Measurements from ENCODE around the gene DUSP23. TPM values are rescaled to one million over a fixed set of nuclear protein-coding genes. Genes with fewer than 3 reads are reported as not detected.

DUSP23 gene
- total RNA-seq, 2 donors from 2014 or later, result 79.3 to 85.0 TPM

DNA sequence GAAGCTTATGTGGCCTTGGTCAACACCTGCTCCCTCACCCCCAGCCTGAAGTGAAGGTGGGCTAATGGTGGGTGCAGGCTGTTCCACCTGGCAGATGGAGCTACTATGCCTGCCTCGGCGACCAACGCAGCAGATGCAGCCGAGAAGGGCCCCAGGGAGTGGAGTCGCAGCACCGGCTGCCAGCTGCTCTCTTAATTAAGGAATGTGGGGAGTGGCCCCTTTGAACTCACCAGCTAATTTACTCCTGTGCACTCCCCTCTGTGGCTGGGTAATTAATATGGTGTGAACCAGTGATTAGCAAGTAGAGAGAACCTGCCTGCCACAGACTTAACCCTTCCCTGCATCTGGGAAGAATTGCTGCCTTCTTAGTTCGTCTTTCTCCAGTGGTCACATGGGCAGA is 42.6 kb downstream of the DUSP23 start:
- Histone ChIP-seq H3K4me1 (replicated peaks) (no peaks in the 10 kb centered on the region), H3K27me3 (replicated peaks; ENCODE audit: insufficient read depth) (no peaks in the 10 kb centered on the region), H3K4me3 (no peak overlapping the region), H3K36me3 (no peaks in the 10 kb centered on the region), H3K9me3 (no peaks in the 10 kb centered on the region), H3K27ac (no peak overlapping the region)
- intact Hi-C loops (cut with DNase I), result no loop called here
- 20% methylated on average over 7 of the region's 7 CpGs for WGBS
- DNase-seq (ENCODE audit: low spot score), result no peak
- TF ChIP-seq, protein P1, sequence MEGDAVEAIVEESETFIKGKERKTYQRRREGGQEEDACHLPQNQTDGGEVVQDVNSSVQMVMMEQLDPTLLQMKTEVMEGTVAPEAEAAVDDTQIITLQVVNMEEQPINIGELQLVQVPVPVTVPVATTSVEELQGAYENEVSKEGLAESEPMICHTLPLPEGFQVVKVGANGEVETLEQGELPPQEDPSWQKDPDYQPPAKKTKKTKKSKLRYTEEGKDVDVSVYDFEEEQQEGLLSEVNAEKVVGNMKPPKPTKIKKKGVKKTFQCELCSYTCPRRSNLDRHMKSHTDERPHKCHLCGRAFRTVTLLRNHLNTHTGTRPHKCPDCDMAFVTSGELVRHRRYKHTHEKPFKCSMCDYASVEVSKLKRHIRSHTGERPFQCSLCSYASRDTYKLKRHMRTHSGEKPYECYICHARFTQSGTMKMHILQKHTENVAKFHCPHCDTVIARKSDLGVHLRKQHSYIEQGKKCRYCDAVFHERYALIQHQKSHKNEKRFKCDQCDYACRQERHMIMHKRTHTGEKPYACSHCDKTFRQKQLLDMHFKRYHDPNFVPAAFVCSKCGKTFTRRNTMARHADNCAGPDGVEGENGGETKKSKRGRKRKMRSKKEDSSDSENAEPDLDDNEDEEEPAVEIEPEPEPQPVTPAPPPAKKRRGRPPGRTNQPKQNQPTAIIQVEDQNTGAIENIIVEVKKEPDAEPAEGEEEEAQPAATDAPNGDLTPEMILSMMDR (IDR thresholded peaks at IDR 0.05), result no peak
- TF ChIP-seq POLR2A (IDR thresholded peaks at IDR 0.05) (no peak), POLR2AphosphoS5 (IDR thresholded peaks at IDR 0.05) (no peak)

DNA sequence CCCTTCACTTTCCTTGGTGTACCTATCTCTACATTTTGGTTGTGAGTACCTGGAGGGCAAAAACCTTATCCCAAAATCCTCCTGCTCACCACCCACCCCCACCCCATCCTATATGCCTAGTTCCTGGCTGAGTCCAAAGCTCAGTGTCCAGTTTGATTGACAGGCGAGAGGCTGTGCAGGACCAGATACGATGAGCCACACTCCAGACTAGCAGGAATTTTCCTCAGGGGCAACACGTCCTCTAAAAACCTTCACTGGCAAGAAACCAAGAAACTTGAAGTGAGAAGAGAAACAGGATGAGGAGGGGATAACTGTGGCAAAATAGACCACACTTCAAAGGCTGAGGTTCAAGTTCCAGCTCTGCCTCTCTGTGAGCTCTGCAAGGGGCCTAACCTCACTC is 44.8 kb downstream of the DUSP23 start:
- DNase-seq (ENCODE audit: low spot score), result no peak
- H3K9me3 ChIP-seq, result no peaks in the 10 kb centered on the region
- WGBS, result 58% methylated on average over 3 of the region's 3 CpGs
- intact Hi-C loops (cut with DNase I), result no loop called here
- no peaks in the 10 kb centered on the region for H3K4me1 ChIP-seq (replicated peaks)
- TF ChIP-seq POLR2A (IDR thresholded peaks at IDR 0.05) (no peak), POLR2AphosphoS5 (IDR thresholded peaks at IDR 0.05) (no peak)
- TF ChIP-seq, protein P1 (IDR thresholded peaks at IDR 0.05), result no peak
- H3K27ac ChIP-seq, result no peak overlapping the region
- no peak overlapping the region for H3K4me3 ChIP-seq
- H3K36me3 ChIP-seq, result no peaks in the 10 kb centered on the region
- no peaks in the 10 kb centered on the region for H3K27me3 ChIP-seq (replicated peaks; ENCODE audit: insufficient read depth)

DNA sequence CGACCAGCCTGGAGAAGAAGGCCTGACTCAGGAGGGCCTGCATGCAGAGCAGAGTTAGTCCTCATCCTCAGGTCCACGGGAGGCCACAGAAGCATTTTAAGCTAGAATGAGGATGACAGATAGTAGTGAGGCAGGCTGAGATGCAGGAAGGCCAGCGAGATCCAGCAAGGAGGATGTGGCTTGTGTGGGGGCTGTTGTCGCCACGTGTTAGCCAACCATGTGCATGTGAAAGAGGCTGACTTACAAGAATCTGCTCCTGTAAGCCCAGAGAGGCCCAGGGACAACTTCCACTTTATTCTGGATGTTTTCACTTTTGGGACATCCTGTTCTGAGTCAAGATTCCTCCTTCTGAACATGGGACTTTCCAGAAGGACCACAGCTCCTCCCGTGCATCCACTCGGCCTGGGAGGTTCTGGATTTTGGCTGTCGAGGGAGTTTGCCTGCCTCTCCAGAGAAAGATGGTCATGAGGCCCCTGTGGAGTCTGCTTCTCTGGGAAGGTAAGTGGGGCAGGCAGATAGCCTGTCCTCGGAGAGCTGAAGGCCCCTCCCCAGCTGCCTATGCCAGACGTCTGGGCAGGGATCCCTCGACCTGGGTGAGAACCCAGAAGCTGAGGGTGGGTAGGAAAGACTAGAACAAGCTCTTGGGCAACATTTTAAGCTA is 45.8 kb downstream of the DUSP23 start, which contains the start of gene SLAMF8:
Gene SLAMF8, plus strand, starts transcription at position 433 of the 661 bp plus-strand sequence. Its CDS starts 26 bp downstream, at position 459.
- no peak within 1 kb of the TSS for H3K4me3 ChIP-seq
- intact Hi-C loops (cut with DNase I), result no loop called here
- WGBS, result 77% methylated on average over 11 of the region's 11 CpGs

DNA sequence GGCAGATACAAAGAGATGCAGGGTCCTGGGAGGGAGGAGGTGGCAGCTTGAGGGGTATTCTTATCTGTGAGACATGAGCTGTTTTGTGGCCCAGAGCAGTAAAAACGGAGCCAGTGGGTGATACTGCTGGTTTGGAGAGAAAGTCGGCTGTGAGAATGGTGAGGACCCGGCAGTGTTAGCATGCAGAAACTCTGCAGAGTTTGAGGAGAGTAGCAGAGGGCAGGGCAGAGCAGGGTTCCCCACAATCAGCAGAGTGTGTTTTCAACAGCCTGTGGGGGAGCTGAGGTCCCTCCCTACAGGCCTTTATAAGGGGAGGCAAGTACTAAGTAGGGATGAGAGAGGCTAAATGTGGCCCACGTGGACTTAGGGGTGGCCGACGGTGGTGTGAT is 46.3 kb downstream of the DUSP23 start:
- Histone ChIP-seq H3K27ac (no peak overlapping the region), H3K9me3 (no peaks in the 10 kb centered on the region), H3K27me3 (replicated peaks; ENCODE audit: insufficient read depth) (no peaks in the 10 kb centered on the region), H3K4me3 (no peak overlapping the region), H3K36me3 (no peaks in the 10 kb centered on the region), H3K4me1 (replicated peaks) (no peaks in the 10 kb centered on the region)
- 82% methylated on average over 6 of the region's 6 CpGs for WGBS
- intact Hi-C loops (cut with DNase I), result no loop called here
- TF ChIP-seq, protein P1 (IDR thresholded peaks at IDR 0.05), result no peak
- TF ChIP-seq POLR2AphosphoS5 (IDR thresholded peaks at IDR 0.05), result no peak
- no peak for TF ChIP-seq POLR2A (IDR thresholded peaks at IDR 0.05)
- no peak for DNase-seq (ENCODE audit: low spot score)

More for the DNA sequence above, 45.8 kb downstream of the DUSP23 start, which contains the start of gene SLAMF8:
- no peak for DNase-seq (ENCODE audit: low spot score)
- no peaks in the 10 kb centered on the region for H3K36me3 ChIP-seq
- no peaks in the 10 kb centered on the region for H3K4me1 ChIP-seq (replicated peaks)
- H3K27ac ChIP-seq, result no peak within 1 kb of the TSS
- no peaks in the 10 kb centered on the region for H3K27me3 ChIP-seq (replicated peaks; ENCODE audit: insufficient read depth)
- no peaks in the 10 kb centered on the region for H3K9me3 ChIP-seq
- no peak for TF ChIP-seq POLR2AphosphoS5 (IDR thresholded peaks at IDR 0.05)
- TF ChIP-seq POLR2A (IDR thresholded peaks at IDR 0.05), result no peak
- TF ChIP-seq, protein P1 (IDR thresholded peaks at IDR 0.05), result no peak

DNA sequence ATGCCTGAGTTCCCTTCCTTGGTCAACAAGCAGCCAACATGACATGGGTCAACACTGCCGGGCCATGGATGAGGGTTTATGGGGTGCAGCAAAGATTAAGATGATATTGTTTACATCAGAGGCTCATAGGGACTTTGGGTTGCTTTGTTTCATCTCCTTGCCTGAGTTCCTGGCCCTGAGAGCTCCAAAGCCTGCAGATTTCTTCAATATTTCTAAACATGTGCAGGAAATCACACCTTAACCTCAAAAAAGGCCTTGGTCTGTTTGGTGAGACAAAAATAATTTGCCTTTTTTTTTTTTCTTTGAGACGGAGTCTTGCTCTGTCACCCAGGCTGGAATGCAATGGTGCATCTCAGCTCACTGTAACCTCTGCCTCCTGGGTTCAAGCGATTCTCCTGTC is 46.8 kb downstream of the DUSP23 start:
- intact Hi-C loops (cut with DNase I), result no loop called here
- Histone ChIP-seq H3K4me1 (replicated peaks) (no peaks in the 10 kb centered on the region), H3K27ac (no peak overlapping the region), H3K36me3 (no peaks in the 10 kb centered on the region), H3K4me3 (no peak overlapping the region), H3K9me3 (no peaks in the 10 kb centered on the region), H3K27me3 (replicated peaks; ENCODE audit: insufficient read depth) (no peaks in the 10 kb centered on the region)
- no peak for TF ChIP-seq POLR2A (IDR thresholded peaks at IDR 0.05)
- TF ChIP-seq, protein P1 (IDR thresholded peaks at IDR 0.05), result no peak
- WGBS, result 97% methylated on average over 3 of the region's 3 CpGs
- no peak for DNase-seq (ENCODE audit: low spot score)
